PC-3 (cell line): ENCODE results near the gene BCLAF3.

Experiments used
- EZH2phosphoT487 ChIP-seq: fragments of 300-600 bp; sonication (generic); IDR thresholded peaks from 2 replicates; pipeline ENCODE4 v1.6.1; 2018; ENCODE audit warnings: mild to moderate bottlenecking, antibody characterized with exemption, low read length, borderline replicate concordance
- TF ChIP-seq, protein P1 (sequence below): fragments of 300-600 bp; sonication (generic); conservative IDR thresholded peaks from 2 replicates; pipeline ENCODE4 v1.5.1; 2017; ENCODE audit warnings: antibody characterized with exemption, low read depth, mild to moderate bottlenecking, low read length

GRCh38 chrX:19987856-19988255, 3.0 kb downstream of the BCLAF3 start:
- TF ChIP-seq, protein P1, sequence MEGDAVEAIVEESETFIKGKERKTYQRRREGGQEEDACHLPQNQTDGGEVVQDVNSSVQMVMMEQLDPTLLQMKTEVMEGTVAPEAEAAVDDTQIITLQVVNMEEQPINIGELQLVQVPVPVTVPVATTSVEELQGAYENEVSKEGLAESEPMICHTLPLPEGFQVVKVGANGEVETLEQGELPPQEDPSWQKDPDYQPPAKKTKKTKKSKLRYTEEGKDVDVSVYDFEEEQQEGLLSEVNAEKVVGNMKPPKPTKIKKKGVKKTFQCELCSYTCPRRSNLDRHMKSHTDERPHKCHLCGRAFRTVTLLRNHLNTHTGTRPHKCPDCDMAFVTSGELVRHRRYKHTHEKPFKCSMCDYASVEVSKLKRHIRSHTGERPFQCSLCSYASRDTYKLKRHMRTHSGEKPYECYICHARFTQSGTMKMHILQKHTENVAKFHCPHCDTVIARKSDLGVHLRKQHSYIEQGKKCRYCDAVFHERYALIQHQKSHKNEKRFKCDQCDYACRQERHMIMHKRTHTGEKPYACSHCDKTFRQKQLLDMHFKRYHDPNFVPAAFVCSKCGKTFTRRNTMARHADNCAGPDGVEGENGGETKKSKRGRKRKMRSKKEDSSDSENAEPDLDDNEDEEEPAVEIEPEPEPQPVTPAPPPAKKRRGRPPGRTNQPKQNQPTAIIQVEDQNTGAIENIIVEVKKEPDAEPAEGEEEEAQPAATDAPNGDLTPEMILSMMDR, result no peak
- no peak for TF ChIP-seq EZH2phosphoT487
